Effector CD4-positive, alpha-beta T cell (primary cell): ENCODE results near the gene DCHS1.

Source experiments
- DNase-seq: peaks from one replicate; pipeline ENCODE4 v3.0.0-alpha.2; 2020

Gene DCHS1

GRCh38 chr11:6646918-6647679 is 8.5 kb downstream of the DCHS1 start:
- no peak for DNase-seq

- DNase-seq = no peak
Observed at GRCh38 chr11:6646576-6646917, 9.1 kb downstream of the DCHS1 start.

- DNase-seq = no peak
Observed at GRCh38 chr11:6646071-6646470, 9.5 kb downstream of the DCHS1 start.

- DNase-seq = no peak
Observed at GRCh38 chr11:6642957-6643356, 12.7 kb downstream of the DCHS1 start.

GRCh38 chr11:6640985-6641701 is 14.5 kb downstream of the DCHS1 start:
- DNase-seq = no peak

- DNase-seq = no peak
Observed at GRCh38 chr11:6640036-6640984, 15.3 kb downstream of the DCHS1 start.

GRCh38 chr11:6638429-6638828 is 17.2 kb downstream of the DCHS1 start:
- DNase-seq = no peak

- DNase-seq = no peak
Observed at GRCh38 chr11:6637871-6638270, 17.7 kb downstream of the DCHS1 start.

GRCh38 chr11:6636480-6636879 is 19.1 kb downstream of the DCHS1 start:
- no peak for DNase-seq

- DNase-seq = no peak
Observed at GRCh38 chr11:6635082-6635932, 20.3 kb downstream of the DCHS1 start.

GRCh38 chr11:6634534-6634933 is 21.1 kb downstream of the DCHS1 start:
- no peak for DNase-seq

GRCh38 chr11:6633422-6634408 is 21.9 kb downstream of the DCHS1 start:
- no peak for DNase-seq

GRCh38 chr11:6632116-6633073 is 23.2 kb downstream of the DCHS1 start:
- no peak for DNase-seq

- no peak for DNase-seq
Observed at GRCh38 chr11:6631361-6631890, 24.2 kb downstream of the DCHS1 start.

GRCh38 chr11:6630632-6631291 is 24.8 kb downstream of the DCHS1 start:
- DNase-seq = no peak

- DNase-seq = no peak
Observed at GRCh38 chr11:6629892-6630631, 25.5 kb downstream of the DCHS1 start.

GRCh38 chr11:6629573-6629891 is 26.1 kb downstream of the DCHS1 start:
- no peak for DNase-seq

- no peak for DNase-seq
Observed at GRCh38 chr11:6628526-6628925, 27.1 kb downstream of the DCHS1 start.
